CD4-positive, alpha-beta T cell treated with Interleukin-1 beta for 1 hour (primary cell): ENCODE results near the gene NXPH1.

Experiments used
- DNase-seq, 2 donors: peaks; one replicate each; pipeline ENCODE4 v3.0.0-alpha.2; 2020 to 2022

The NXPH1 gene

GRCh38 chr7:8437606-8438005 is 4.2 kb downstream of the NXPH1 start:
- no peak for DNase-seq

DNA sequence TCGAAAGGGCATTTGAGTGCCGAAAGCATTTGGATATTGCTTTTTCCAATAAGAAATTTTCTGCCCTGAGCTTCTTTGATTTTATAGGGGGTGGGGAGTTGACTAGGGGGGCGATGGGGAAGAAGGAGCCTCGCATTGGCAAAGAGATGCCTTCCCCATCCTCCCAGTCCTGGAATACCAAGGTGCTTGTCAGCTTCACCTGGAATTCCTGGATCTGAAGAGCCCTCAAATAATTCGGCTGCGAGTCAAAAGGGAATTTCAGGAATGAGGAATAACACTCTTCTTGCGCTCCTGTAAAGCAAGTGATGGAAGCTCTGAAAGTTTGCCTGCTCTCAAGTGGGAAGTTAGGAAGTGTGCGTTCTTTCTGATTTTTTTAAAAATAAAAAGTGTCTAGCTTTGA is 7.3 kb downstream of the NXPH1 start:
- DNase-seq = no peak

DNA sequence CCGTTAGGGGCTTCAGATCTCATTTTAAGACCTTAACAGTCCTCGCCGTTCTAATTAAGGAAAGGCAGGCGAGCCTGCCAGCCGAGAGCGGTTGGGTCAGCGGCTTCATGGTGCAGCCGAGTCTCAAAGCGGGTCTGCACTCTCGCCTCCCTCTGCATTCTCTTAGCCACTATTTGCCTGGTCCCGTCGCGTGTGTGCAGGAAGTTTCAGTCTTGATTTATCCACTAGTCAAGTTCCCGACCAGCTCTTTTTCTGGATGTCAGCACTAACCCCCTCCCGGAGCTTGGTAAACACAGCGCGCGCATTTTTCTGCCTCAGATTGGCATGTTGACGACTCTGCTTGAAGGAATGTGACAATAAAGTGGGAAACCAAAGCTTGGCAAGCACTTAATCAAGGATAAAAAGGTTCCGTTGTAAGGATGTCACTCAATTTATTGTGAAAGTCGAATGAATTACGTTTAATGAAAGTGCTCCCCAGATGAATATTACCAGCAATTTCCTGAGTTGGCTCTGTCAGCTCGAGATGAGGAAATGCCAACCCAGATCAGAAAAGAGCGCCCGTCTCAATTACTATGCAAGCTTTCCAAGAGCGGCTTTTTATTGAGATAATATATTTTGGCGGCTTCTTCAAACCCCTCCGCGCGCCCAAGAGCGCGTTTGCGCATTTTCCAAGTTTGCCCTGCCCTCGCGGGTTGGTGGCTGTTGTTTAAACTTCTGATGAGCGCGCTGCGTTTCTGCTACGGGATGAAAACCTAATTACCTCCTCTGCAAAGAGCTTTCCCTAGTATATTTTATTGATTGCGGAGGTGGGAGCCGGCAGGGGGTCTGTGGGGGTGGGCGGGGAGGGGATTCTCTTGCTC is 7.9 kb downstream of the NXPH1 start:
- DNase-seq = no peak

DNA sequence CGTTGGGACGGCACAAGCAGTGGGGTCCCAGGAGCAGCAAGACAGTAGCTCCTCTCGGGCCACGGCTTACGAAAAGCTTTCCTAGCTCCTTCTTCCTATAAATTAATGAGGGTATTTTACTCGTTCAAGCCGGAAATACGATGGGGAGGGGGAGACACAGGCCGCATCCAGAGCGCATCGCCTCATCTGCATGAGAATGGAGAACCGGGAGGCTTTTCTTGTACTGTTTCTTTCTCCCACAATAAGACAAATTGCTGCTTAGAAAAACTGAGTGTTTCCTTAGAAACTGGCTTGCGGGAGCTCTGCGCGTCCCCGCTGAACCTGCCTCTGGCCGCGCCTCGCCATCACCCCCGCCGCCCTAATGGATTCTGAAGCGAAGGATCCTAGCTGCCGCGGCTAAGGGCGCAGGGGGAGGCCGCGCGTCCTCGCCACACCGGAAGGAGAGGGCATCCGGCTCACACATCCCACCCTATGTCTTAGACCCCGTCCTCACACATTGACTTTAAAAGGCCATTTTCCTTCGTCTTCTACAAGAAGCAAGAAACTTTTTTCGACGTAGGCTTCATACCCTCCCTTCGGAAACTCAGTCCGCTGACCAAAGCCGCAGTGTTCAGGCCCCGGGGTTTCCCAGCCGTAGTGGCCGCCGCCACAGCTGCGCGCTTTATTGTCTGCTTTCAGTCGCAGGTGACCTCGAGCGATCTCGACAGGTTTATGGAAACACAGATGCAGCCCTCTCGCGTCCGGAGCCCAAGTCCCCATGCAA is 8.8 kb downstream of the NXPH1 start:
- no peak for DNase-seq

DNA sequence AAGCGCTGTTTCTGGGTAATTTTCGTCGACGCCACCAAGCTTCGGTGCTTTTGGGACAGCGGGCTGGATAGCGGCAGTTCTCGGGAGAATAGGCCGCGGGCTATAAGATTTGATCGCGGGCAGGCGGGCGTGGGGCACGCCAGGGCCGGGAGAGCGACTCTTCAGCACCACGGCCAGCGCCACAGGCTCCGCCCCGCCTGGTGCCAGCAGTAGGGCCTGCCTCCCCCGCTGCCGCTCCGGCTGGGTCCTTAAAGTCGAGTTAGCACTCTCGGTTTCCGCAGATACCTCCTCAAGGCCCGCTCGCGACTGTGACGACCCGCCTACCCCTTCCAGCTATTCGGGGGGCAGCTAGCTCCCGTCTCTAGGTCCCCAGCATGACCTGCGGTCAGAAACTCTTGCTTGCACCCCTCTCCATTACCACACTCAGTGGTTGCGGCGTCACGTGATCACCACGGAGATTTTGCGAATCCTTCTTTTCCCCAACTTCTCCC is 9.4 kb downstream of the NXPH1 start:
- peak; percentile 6 to 18 for DNase-seq

DNA sequence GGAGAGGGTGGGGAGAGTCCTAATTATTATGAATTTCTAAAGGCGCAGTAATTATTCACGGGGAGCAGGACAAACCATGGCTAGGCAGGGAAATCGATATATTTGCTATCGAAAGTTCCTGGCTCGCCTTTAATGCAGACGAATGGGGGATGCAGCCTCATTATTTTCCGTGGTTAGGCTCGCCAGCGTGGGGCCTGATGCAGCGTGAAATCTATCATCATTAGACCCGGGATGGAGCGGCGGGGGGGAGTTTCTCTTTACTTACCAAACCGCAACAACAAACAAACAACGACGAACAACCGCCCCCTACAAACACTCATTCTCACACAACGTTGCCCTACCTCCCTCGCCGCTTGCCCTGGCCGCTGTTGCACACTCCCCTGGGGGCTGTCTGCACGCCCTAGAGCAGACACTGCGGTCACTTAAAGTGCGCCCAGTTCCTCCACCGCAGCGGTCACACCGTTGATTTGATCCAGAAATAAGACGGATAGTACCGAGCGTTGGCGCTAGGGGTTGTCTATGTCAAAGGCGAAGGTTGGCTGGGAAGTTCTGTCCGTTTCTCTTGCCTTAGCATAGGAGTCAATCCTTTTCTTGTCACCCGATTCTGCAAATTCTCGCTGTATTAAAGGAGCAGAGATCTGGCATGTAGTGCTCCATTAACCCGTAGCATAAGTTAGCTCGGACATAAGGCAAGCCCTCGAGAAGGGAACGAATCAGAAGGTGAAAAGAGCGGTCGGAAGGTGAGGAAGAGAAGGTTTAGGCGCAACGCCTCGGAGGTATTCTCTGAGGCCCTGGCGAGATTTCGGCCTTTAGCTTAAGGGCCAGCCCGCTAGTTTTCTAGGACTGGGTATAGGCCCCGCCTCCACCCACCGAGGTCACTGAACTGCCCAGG is 10.4 kb downstream of the NXPH1 start:
- no peak for DNase-seq

DNA sequence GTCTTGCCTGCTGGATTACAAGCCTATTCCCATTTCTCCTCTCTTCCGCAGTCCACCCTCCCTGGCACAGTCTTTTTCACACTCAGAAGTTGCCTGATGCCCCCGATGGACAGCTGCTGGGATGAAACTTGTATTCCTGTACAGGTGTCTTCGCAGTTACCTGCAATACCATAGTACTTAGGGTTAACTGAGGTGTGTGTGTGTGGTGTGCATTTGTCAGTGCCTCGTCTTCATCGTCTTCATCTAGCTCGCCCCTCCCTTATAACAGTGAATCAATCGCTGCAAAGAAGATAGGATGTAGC is 11.0 kb downstream of the NXPH1 start:
- DNase-seq = no peak

DNA sequence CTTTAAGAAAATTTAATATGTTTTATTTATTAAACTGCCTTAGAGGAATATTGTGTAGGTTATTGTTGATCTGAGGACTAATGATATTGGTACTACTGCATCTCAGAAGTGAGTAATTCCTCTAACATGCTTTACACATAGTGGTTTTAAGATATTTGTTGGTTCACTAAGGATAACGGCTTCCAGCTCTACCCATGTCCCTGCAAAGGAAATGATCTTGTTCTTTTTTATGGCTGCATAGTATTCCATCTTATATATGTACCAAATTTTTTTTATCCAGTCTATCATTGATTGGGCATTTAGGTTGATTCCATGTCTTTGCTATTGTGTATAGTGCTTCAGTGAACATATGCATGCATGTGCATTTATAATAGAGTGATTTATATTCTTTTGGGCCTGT is 20.1 kb downstream of the NXPH1 start:
- DNase-seq = no peak

DNA sequence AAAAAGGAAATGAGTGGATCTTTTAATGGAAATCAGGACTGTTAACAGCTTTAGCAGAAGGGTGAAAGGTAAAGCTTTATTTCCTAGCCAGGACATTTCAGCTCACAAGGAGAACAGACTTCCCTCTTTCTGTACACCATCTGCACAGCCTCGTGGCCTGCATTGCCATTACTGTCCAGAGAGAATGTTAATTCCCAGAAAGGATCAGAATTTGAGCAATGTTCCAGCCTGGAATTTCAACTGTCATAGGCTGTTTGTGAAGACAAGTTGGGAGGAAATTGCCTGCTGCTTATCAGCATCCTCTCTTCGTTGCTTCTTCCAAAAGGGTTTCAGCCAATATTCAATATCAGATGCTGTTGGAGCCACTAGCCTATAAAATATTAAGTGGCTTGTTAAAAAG is 22.0 kb downstream of the NXPH1 start:
- no peak for DNase-seq

DNA sequence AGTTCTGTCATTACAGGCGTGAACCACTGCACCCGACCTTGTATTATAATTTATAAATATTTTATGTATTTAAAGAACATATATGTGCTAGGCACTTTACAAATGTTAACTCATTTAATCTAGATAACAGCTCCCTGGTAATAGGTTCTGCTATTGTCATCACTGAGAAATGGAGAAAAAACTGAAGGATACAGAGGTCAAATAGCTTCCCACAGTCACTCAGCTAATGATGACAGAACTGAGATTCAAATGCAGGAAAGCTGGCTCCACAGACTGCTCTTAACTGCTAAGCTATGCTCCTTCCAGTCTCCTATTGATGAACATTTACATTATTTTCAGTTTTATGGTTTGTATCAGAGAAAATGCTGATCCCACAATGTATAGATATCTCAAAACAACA is 28.9 kb downstream of the NXPH1 start:
- no peak for DNase-seq

DNA sequence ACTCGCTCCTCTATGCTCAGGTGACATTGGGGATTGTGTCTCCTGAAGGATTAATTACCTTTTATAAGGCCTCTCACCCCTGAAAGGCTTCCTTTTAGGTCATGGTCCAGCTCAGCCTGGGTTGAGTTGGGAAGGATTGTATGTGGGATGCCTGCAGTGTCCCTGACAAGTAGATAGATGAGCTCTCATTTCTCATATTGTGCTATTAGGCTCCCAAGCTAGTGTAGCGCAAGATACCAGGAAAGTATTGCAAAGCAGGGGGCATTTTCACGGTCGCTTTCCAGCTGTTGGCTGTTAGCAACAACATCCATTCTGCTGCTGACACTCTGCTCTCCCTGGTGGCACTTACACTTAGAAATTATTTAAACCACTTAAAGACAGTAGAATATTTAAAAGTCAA is 31.9 kb downstream of the NXPH1 start:
- no peak for DNase-seq

- no peak for DNase-seq
Measured at GRCh38 chr7:8480527-8480926, 47.1 kb downstream of the NXPH1 start.

DNA sequence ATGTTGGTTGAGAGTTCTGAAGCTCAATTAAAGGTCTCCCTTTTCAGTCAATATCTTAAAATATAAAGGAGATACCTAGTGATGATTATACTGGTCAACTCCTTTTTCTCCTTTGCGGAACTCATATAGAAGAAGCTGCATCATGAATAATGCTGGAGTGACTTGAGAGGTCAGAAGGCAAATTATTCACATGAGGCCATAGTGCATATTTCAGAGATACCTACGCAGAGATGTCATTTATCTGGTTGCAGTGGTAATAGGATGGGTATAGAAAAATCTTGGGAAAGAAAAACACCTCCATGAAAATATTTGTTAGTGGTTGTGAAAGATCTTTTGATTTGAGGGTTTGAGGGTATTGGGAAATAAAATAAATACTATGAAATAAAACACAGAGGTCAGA is 47.7 kb downstream of the NXPH1 start:
- no peak for DNase-seq

GRCh38 chr7:8481752-8482446 is 48.5 kb downstream of the NXPH1 start:
- no peak for DNase-seq

DNA sequence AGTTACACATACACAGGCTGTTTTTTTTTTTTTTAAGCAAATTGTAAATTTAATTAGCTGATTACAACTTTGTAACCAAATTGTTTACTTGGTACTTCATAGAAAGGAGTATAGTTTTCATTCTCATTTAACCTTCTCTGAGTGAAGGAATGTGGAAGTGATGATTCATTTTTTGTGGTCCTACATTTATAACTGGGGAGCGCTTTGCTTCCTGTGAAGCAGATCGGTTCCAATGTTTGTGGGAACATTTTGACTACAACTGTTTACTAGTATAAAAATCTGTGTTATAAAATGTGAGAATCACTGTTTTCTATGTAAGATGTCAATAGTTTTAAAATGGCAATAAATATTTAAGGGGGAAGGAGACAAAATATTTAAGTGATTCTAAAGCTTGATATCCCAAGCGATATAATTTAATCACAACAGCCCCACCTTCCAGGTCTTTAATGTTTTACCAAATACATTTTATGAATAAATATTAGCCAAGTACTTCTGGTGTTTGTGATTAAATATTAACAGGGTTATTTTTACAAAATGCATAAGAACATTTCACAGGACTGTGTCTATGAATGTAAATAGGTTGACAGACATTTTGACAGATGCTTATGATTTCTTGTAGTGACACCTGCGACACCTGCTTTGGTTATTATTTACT is 57.1 kb downstream of the NXPH1 start:
- no peak for DNase-seq

GRCh38 chr7:8491106-8491505 is 57.7 kb downstream of the NXPH1 start:
- DNase-seq = no peak

DNA sequence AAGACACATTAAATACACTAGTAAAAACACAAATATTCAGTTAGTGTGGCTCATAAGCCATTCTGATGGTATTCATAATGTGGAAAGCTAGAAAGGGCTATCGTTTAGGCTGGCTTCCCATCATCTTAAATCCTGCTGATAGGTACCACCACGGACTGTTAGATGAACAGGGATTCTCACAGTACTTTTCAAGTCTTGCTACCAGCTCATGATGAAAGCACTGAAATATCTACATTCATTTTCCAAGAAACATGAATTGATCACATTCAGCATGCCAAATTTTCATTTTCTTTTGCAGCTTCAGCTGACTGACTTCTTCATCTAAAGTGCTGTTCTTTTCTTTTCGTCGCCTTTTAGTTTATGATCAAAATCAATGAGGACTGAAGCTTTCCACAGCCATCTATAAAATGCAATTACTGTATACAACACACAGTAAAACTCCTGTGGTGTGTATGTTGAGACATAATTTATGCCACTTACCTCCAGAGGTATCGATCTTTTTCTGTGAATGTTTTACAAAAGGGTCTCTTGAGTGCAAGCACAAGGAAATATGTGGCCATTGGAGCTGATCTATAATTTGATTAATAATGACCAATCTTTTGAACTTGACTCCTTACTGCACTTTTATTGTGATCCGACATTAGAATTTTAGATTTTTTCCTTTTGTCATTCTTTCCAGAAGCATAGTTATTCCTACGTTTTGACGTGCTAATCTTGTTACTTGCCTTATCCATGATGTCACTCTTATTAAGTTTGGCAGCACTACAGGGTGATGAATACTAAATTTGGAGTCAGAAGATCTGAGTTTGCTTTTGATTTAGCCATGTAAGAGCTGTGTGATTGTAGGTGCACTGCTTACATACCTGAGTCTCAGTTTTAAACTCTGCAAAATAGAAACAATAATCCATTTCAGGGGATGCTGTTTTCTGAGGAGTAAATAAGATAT is 58.4 kb downstream of the NXPH1 start:
- DNase-seq = no peak

- DNase-seq = no peak
Measured at GRCh38 chr7:8499128-8499527, 65.7 kb downstream of the NXPH1 start.

DNA sequence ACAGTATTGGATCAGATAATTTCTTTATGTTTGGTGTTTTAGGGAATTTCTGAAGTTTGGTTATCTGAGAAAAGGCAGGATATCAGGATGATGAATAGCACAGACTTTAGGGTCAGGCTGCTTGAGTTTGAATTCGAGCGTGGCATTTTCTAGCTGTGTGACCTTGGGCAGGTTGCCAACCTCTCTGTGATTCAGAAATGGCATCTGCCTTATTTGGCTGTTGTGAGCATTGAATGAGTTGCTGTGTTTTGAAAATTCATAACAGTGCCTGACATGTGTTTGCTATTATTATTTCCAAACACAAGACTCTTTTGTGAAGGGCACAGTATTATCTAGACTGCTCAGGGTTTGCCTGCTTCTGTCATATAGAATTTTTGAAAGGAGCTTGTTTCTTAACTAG is 66.9 kb downstream of the NXPH1 start:
- no peak for DNase-seq

GRCh38 chr7:8507566-8507965 is 74.2 kb downstream of the NXPH1 start:
- no peak for DNase-seq

DNA sequence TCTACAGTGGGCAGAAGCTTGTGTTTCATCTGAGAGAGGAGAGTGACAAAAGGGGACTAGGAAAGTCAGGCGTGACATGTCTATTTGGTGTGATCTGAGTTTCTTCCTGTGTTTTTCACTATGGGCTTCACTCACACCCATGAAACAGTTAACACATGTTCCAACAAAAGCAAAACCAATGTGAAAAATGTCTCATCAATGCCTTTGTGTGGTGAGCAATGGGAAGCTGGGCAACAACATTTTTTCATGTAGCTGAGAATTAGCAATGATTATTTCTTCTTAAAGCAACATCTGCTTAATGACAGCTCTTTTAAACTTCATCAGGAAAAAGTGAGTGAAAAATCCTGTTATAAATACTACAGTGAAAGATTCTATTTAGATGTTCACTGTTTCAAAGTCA is 76.2 kb downstream of the NXPH1 start:
- DNase-seq = no peak
